Stimulated activated CD4-positive, alpha-beta T cell treated with anti-CD3 and anti-CD28 coated beads, Interleukin-12 subunit alpha, Interleukin-12 subunit beta, amount 100 ng/mL, for 48 hours (primary cell): ENCODE results near the gene IPO11.
"Not testable (repeated sequence)": the region's sequence is repeated elsewhere in the genome, so short reads cannot be mapped to it uniquely, and the experiment has no call there.

Experiments used
- DNase-seq, 3 donors: peaks; one replicate each; pipeline ENCODE4 v3.0.0-alpha.2; 2020; ENCODE audit warnings: low read depth in 2 of 3, low spot score in 1 of 3

IPO11 gene

DNA sequence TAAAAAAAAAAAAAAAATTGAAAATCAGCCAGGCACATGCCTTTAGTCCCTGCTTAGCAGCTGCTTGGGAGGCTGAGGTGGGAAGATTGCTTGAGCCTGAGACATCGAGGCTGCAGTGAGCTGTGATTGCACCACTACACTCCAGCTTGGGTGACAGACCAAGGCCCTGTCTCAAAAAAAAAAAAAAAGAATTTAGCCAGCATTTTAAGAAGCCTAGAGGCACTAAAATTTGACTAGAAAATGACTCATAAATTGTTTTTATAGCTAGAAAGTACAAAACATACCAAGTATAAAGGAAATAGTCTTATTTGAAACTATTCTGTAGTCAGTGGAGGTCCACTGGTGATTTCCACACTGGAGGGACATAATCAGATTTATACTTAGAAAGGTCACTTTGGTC, 183.5 kb downstream of the IPO11 start:
- DNase-seq, result no peak

GRCh38 chr5:62596691-62597090, 184.1 kb downstream of the IPO11 start:
- no peak for DNase-seq

- DNase-seq, result no peak
Observed at GRCh38 chr5:62597314-62597713, 184.8 kb downstream of the IPO11 start.

GRCh38 chr5:62600560-62601252, 188.1 kb downstream of the IPO11 start:
- DNase-seq, result no peak

GRCh38 chr5:62603934-62604333, 191.4 kb downstream of the IPO11 start:
- no peak for DNase-seq

- DNase-seq, result no peak
Observed at GRCh38 chr5:62605638-62606037, 193.1 kb downstream of the IPO11 start.

- no peak for DNase-seq
Observed at GRCh38 chr5:62606878-62607277, 194.3 kb downstream of the IPO11 start.

- DNase-seq, result no peak
Observed at GRCh38 chr5:62607615-62608014, 195.1 kb downstream of the IPO11 start.

DNA sequence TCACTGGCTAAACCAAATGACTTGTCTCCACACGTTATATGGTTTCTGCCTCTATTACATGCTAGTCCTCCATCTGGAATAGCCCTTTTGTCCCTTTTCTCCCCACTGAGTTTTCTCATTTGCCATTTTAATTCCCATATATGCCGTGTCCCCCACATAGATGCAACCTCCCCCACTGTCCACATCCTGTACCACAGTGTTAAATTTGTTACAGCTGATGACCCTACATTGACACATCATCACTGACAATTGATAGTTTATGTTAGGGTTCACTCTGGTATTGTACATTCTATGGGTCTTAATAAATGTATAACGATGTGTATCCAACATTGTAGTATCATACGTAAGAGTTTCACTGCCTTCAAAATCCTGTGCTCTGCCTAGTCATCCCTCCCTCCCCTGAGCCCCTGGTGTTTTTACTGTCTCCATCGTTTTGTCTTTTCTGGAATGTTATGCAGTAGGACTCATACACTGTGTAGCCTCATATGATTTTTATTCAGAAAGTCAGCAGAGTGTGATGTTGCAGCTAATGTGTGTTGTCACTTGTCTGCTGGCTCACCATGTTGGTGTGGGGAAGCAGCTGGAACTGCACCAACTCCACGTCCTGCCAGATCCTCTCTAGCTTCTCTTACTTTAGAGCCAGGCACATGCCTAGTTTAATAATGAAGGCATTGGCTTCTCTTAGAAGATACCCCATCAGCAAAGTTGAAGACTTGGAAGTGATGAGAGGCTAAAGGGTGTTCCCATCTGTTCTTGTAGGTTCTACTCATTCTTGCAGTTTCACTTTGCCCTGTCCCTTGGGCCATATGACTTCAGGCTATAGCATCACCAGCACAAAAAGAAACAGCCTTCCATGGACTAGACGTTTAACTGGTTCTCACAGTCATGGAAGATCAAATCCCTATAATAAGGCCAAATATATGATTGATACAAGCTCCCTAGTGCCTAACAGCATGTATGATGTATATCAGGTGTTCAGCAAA, 196.3 kb downstream of the IPO11 start:
- DNase-seq, result no peak

DNA sequence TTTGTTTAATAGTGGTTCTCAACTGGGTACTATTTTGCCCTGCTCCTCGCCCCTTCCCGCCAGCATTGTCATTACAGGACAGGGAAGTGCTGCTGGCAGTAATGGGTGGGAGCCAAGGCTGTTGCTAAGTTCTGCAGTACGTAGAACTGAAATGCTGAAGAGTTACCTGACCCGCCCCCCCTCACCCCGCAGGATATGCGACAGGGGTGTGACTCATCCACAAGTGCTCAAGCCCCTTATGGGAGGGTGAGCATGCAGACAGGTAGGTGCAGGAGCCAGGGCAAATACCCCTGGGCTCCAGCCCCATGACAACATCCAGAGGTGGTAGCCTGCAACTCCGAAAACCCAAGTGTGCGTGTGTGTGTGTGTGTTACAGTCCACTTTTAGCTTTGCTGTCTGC, 201.8 kb downstream of the IPO11 start:
- DNase-seq, result no peak

DNA sequence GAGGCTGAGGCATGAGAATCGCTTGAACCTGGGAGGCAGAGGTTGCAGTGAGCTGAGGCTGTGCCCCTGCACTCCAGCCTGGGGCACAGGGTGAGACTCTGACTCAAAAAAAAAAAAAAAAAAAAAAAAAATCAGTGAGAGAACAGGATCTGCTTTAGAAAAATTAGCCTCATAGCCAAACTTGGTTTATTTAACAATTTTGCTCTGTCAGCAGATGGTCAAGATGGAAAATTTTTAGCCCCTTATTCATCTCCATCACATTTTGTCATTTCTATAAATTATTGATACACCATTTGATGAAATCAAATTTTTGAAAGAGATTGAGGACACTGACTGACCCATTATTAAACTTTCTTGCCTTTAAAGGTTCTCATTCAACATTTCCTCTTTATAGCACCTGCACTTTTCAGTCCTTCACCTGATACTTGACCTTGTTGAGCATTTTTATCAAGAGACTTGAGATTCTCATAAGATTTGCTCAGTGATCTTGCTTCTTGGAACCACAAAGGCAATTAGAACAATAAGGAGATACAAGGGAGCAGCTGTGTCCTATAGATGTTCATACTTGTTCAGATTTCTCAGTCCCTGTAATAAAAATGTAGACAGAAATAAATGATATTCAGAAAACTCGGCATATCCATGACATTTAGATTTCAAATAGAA, 204.2 kb downstream of the IPO11 start:
- DNase-seq, result no peak

GRCh38 chr5:62617943-62618342, 205.4 kb downstream of the IPO11 start:
- no peak for DNase-seq

GRCh38 chr5:62620761-62621160, 208.2 kb downstream of the IPO11 start:
- no peak for DNase-seq

DNA sequence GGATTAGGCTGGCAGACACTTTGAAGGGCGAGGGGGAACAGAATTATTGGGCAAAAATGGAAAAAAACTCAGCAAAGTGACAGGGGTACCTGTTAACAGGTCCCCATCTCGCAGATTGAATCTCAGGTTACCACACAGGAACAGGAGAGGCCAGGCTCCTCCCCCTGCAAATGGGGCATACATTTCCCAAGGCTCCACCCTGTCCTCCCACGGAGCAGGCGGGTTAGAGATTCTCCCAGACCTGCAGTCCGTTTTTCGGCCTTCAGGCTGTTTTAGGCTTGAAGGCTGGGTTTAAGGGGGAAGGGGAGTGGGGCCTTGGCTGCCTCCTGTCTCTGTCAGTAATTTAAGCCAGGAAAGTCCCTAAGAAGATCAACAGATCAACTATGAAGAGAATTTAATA, 208.7 kb downstream of the IPO11 start:
- DNase-seq, result no peak

- no peak for DNase-seq
Observed at GRCh38 chr5:62623271-62623670, 210.7 kb downstream of the IPO11 start.

- not testable (repeated sequence) for DNase-seq
Observed at GRCh38 chr5:62624436-62624835, 211.9 kb downstream of the IPO11 start.

DNA sequence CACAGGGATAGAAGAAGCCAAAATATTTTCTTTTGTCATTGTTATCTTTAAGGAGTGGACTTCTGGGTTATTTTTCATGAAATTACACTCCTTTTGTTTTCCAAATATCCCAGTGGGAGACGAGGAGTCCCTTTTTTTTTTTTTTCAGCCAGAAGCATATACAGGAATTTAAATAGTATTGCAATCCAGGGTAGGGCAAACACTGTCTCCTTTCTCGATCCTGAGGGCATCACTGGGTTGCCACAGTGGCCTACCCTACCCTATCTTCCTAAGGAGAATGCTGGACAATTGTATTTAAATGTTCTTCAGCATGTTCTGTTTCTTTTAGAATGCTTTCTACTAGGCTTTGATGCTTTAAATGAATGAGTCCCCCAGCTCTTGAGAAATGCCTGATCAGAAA, 214.0 kb downstream of the IPO11 start:
- no peak for DNase-seq

GRCh38 chr5:62627121-62627520, 214.6 kb downstream of the IPO11 start:
- DNase-seq, result no peak

- DNase-seq, result no peak
Observed at GRCh38 chr5:62627901-62628300, 215.3 kb downstream of the IPO11 start.

GRCh38 chr5:62631909-62632580, 219.5 kb downstream of the IPO11 start:
- no peak for DNase-seq

DNA sequence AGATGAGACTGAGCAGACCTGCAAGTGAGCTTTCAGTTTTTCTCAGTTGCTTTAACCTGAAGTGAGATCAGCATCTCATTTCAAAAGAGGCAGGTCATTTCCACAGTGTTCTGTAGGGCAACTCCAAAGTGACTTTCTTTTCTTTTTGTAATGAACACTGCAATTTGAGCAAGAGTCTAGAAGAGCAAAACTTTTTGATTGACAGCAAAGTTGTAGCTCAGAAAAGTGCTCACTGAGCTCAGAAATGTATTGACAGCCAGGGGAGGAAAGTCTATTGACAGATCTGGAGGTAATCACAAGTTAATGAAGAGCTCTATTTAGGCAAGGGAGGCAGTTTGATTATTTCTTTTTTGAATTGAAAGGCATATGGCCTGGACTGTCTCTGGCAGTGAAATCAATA, 220.7 kb downstream of the IPO11 start:
- no peak for DNase-seq
